T-helper 2 cell treated with Interferon-gamma antibody and Interleukin-4, amounts not matched to agents 5 μg/mL and 100 μg/mL, for 36 hours (primary cell): Measurements from ENCODE around the gene CRYGA.
"Not testable (repeated sequence)": the region's sequence is repeated elsewhere in the genome, so short reads cannot be mapped to it uniquely, and the experiment has no call there.

ENCODE experiments used
- DNase-seq: peaks from one replicate; pipeline ENCODE4 v3.0.0; 2021; ENCODE audit warnings: low spot score
- H3K27ac Mint-ChIP-seq: one replicate; pipeline ENCODE4 v1.8.0; 2021; ENCODE audit warnings: mild to moderate bottlenecking, mixed read lengths
- H3K27me3 Mint-ChIP-seq: one replicate; pipeline ENCODE4 v1.8.0; 2021; ENCODE audit warnings: low read depth, mixed read lengths
- H3K36me3 Mint-ChIP-seq: one replicate; pipeline ENCODE4 v1.8.0; 2021; ENCODE audit warnings: low read depth, mixed read lengths
- H3K4me1 Mint-ChIP-seq: one replicate; pipeline ENCODE4 v1.8.0; 2021; ENCODE audit warnings: low read depth, mixed read lengths
- H3K4me3 Mint-ChIP-seq: one replicate; pipeline ENCODE4 v1.8.0; 2022; ENCODE audit warnings: mild to moderate bottlenecking, moderate library complexity, mixed read lengths
- H3K9me3 Mint-ChIP-seq: one replicate; pipeline ENCODE4 v1.8.0; 2021; ENCODE audit warnings: mixed read lengths

The CRYGA gene

DNA sequence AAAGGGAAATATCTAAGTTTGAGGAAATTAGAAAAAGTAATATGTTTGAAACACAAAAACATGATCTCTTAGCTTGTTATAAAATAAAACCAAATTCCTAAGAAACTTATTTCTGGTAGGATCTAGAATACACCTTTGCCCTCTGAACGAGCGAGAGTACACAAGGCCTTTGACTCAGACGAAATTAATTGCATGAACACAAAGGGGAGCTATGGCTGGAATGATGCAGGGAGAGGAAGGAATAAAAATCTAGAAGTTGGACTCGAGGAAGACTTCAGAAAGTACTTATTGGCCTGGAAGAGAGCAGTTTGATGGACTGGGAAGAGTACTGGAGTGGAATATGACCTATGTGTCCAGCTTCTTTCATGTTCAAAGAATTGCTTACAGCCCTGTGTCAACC is 38.1 kb downstream of the CRYGA start:
- Mint-ChIP-seq H3K4me1 (peaks cover 6% of the 10 kb centered on the region), H3K4me3 (no peak overlapping the region), H3K36me3 (no peaks in the 10 kb centered on the region), H3K27ac (no peak overlapping the region), H3K27me3 (peaks cover 53% of the 10 kb centered on the region), H3K9me3 (no peaks in the 10 kb centered on the region)
- DNase-seq: no peak

DNA sequence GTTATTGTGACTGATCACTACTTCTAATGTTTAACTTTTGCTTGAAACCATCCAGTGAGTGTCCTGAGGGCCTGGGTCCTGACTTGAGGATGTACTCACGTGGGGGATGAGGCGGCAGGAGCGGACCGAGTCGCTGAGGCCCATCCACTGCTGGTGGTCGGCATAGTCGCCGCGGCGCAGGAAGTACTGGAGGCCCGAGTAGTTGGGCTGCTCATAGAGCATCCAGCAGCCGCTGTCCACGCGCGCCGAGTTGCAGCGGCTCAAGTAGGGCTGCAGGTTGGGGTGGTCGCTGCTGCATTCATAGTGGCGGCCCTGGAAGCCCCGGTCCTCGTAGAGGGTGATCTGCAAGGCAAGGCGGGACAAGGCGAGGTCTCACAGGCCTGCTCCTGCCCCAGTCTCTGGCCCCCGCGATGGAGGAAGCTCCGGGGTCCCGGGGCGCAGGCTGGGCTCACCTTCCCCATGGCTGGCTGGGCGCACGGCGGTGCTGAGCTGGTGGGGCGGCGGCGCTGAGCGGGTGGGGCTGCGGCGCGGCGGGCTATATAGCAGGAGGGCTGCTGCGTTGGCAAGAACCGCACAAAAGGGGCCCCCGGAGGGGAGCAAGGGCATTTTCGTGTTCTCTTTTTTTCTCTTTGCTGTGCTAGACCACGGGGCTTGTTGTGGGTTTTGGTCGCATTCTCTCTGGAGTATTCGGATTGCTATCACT is 39.2 kb downstream of the CRYGA start, which contains the start of gene CRYGD:
TSS of gene CRYGD (minus strand) at position 512 of the 703 bp plus-strand sequence. CDS start at position 461, 51 bp downstream.
- DNase-seq, H3K36me3 Mint-ChIP-seq, H3K4me1 Mint-ChIP-seq, H3K27ac Mint-ChIP-seq, H3K9me3 Mint-ChIP-seq: not testable (repeated sequence)
- Mint-ChIP-seq H3K4me3 (peak within 1 kb of the TSS; percentile 40), H3K27me3 (peaks cover 52% of the 10 kb centered on the region)

DNA sequence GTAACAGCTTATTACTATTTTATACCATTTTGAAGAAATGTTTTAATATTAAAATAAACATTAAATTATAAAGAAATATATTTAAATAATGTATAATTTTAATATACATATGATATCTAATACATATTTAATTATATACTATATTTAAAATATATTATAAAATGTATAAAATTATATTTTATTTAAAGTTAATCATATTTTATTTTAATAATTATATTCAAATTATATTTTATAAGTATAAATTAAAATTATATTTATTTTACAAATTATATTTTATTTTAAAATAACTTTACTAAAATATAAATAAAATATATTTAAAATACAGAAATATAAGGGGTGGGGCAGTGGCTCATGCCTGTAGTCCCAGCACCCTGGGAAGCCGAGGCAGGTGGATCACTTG is 41.1 kb downstream of the CRYGA start:
- peaks cover 46% of the 10 kb centered on the region for H3K27me3 Mint-ChIP-seq
- peaks cover 6% of the 10 kb centered on the region for H3K4me1 Mint-ChIP-seq
- no peak overlapping the region for H3K4me3 Mint-ChIP-seq
- H3K27ac Mint-ChIP-seq: no peak overlapping the region
- H3K36me3 Mint-ChIP-seq: no peaks in the 10 kb centered on the region
- DNase-seq: no peak
- no peaks in the 10 kb centered on the region for H3K9me3 Mint-ChIP-seq

DNA sequence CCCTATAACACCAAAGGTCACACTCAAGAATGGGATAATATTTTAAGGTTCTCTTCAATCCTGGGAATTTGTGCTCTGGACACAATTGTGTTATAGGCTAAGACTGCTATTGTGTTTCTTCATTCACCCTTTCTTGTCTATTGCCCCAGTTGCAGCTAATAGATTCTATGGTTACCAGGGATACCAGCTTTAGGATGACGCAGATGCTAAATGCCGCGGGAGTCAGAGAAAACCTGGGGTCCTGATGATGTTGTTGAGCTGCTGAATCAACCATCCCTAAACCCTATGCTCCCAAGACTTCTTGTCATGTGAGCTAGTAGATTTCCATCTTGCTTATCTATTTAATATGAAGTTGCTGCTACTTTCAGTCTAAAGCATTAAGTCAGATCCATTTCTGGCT is 44.5 kb downstream of the CRYGA start:
- Mint-ChIP-seq H3K27me3 (peaks cover 21% of the 10 kb centered on the region), H3K4me3 (no peak overlapping the region), H3K9me3 (no peaks in the 10 kb centered on the region), H3K27ac (no peak overlapping the region), H3K4me1 (peaks cover 3% of the 10 kb centered on the region), H3K36me3 (no peaks in the 10 kb centered on the region)
- no peak for DNase-seq

DNA sequence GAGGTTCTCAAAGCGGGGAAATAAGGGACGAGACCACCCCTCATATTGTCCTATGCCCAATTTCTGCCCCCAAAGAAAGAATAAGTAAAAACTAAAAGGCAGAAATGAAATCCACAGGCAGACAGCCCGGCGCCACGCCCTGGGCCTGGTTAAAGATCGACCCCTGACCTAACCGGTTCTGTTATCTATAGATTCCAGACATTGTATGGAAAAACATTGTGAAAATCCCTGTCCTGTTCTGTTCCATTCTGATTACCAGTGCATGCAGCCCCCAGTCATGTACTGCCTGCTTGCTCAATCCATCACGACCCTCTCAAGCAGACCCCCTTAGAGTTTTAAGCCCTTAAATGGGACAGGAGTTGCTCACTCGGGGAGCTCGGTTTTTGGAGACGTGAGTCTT is 46.0 kb downstream of the CRYGA start:
- H3K27ac Mint-ChIP-seq, H3K36me3 Mint-ChIP-seq, H3K9me3 Mint-ChIP-seq, H3K4me1 Mint-ChIP-seq, DNase-seq, H3K4me3 Mint-ChIP-seq: not testable (repeated sequence)
- peaks cover 15% of the 10 kb centered on the region for H3K27me3 Mint-ChIP-seq

DNA sequence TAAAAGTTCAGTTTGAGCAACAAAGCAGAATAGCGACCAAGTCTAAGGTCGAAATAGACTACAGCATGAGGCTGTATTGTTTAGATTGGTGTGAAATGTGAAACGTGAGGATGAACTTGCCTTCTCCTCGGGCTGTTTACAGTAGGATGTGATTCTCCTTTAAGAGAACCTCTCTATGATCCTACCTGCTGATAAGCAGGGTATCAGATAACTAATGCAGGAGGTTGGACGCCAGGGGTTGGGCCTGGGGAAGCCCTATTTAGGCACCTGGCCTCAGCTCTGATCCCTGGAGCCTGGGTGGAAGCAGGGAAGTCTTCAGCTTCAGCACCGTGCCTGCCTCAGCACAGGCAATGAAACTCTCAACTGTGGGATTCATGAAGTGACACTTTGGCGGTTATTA is 50.4 kb downstream of the CRYGA start:
- no peak for DNase-seq
- no peaks in the 10 kb centered on the region for H3K9me3 Mint-ChIP-seq
- H3K36me3 Mint-ChIP-seq: no peaks in the 10 kb centered on the region
- H3K27me3 Mint-ChIP-seq: no peaks in the 10 kb centered on the region
- no peak overlapping the region for H3K4me3 Mint-ChIP-seq
- no peak overlapping the region for H3K27ac Mint-ChIP-seq
- H3K4me1 Mint-ChIP-seq: no peaks in the 10 kb centered on the region

DNA sequence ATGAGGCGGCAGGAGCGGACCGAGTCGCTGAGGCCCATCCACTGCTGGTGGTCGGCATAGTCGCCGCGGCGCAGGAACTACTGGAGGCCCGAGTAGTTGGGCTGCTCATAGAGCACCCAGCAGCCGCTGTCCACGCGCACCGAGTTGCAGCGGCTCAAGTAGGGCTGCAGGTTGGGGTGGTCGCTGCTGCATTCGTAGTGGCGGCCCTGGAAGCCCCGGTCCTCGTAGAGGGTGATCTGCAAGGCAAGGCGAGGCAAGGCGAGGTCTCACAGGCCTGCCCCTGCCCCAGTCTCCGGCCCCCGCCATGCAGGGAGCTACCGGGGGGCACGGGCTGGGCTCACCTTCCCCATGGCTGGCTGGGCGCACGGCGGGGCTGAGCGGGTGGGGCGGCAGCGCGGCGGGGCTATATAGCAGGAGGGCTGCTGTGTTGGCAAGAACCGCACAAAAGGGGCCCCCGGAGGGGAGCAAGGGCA is 51.1 kb downstream of the CRYGA start:
- H3K27ac Mint-ChIP-seq, H3K4me3 Mint-ChIP-seq, H3K36me3 Mint-ChIP-seq, H3K4me1 Mint-ChIP-seq, DNase-seq, H3K27me3 Mint-ChIP-seq, H3K9me3 Mint-ChIP-seq: not testable (repeated sequence)
